Measurements from ENCODE around the gene CASKIN1.

DNA sequence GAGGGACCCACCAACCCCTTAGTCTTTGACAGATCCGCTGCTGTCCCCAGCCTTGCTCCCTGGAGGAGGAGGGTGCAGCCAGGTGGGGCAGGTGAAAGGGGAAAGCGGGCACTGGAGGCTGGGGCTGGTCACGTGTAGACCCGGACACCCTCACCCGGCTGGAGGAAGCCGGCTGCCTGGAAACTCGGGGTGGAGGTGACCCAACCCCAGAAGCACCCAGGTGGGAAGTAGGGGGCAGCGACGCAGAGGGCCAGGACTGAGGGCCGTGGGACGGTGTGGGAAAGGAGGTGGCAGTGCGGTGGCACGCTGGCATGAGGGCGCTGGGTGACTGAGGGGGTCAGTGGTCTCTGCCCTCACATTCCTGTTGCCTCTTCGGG is 38.2 kb downstream of the CASKIN1 start:
- TF ChIP-seq, protein P1, sequence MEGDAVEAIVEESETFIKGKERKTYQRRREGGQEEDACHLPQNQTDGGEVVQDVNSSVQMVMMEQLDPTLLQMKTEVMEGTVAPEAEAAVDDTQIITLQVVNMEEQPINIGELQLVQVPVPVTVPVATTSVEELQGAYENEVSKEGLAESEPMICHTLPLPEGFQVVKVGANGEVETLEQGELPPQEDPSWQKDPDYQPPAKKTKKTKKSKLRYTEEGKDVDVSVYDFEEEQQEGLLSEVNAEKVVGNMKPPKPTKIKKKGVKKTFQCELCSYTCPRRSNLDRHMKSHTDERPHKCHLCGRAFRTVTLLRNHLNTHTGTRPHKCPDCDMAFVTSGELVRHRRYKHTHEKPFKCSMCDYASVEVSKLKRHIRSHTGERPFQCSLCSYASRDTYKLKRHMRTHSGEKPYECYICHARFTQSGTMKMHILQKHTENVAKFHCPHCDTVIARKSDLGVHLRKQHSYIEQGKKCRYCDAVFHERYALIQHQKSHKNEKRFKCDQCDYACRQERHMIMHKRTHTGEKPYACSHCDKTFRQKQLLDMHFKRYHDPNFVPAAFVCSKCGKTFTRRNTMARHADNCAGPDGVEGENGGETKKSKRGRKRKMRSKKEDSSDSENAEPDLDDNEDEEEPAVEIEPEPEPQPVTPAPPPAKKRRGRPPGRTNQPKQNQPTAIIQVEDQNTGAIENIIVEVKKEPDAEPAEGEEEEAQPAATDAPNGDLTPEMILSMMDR (IDR thresholded peaks at IDR 0.05) = no peak
- TF ChIP-seq EP300 (IDR thresholded peaks at IDR 0.05) = no peak

All from stomach (tissue), 4 donors.